Cortex of kidney (tissue), 1 donor: ENCODE data around the gene MLPH.

Experiments
- DNase-seq: peaks from one replicate; lab custom pipeline; 2025; lab: John Stamatoyannopoulos, UW

Gene MLPH

GRCh38 chr2:237546040-237546875, 59.2 kb downstream of the MLPH start:
- DNase-seq, result no peak

DNA sequence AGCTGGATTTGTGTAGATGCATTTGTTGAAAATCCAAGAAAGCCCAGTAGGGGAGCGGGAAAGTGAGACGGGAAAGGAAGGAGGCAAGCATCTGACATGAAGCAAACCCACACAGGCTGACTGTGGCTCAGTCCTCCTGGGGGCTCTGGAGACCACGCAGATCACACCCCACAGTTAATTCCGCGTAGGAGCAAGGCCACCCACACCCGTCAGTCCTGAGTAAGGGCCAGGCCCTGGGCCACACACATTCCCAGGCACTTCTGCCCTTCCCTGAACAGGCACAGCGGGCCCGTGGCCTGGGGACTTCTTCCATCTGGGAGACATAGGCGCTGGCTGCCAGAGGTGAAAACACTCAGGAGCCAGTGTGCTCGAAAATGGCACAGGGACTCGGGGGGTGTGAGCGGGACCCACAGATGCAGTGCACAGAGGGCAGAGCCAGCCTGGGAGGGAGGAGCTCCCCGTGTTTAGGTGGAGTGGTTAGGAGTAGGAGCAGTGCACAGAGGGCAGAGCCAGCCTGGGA, 59.9 kb downstream of the MLPH start:
- no peak for DNase-seq

GRCh38 chr2:237547841-237548416, 60.9 kb downstream of the MLPH start:
- DNase-seq, result no peak

GRCh38 chr2:237549216-237549615, 62.2 kb downstream of the MLPH start:
- DNase-seq, result no peak

GRCh38 chr2:237549643-237550415, 62.8 kb downstream of the MLPH start:
- no peak for DNase-seq

- DNase-seq, result no peak
Observed at GRCh38 chr2:237551071-237551574, 64.1 kb downstream of the MLPH start.

- DNase-seq, result no peak
Observed at GRCh38 chr2:237552908-237553307, 65.9 kb downstream of the MLPH start.

DNA sequence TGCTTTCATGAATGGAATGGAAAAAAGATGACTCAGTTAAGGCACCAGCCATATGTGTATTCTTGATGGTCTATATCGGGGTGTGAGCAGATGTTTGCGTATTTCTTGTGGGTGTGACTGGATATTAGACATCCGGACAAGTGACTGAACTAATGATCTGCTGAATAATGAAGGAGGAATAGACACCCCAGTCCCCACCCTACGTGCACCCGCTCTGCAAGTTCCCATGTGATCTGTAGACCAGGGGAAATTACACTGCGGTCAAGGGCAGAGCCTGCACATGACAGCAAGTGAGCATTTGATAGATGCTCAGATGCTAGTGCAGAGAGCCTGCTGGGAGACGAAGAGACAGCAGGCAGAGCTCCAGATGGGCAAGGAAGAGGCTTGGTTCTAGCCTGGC, 66.9 kb downstream of the MLPH start:
- no peak for DNase-seq

GRCh38 chr2:237555560-237555959, 68.5 kb downstream of the MLPH start:
- DNase-seq, result no peak

GRCh38 chr2:237556773-237557632, 70.0 kb downstream of the MLPH start:
- no peak for DNase-seq

- DNase-seq, result no peak
Observed at GRCh38 chr2:237557633-237558015, 70.6 kb downstream of the MLPH start.

- DNase-seq, result no peak
Observed at GRCh38 chr2:237558961-237559641, 72.0 kb downstream of the MLPH start.

DNA sequence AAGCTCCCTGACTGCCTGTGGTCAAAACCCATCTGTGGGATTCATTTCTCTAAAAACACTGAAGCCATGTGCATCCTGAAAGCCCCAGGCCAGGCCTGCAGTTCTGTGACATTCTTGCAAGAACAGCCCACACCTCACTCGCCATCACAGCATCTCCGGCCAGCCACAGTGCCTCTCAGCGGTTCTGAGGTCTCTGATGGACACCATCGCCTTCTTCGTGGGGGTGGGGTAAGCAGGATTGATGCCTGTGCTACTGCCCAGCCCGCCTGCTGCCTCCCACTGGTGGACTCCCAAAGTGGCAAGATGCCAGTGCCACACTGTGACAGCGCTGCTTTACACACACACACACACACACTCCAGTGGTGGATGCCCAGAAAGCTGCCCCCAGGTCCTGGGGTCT, 74.2 kb downstream of the MLPH start:
- no peak for DNase-seq

GRCh38 chr2:237563816-237564215, 76.8 kb downstream of the MLPH start:
- DNase-seq, result no peak

DNA sequence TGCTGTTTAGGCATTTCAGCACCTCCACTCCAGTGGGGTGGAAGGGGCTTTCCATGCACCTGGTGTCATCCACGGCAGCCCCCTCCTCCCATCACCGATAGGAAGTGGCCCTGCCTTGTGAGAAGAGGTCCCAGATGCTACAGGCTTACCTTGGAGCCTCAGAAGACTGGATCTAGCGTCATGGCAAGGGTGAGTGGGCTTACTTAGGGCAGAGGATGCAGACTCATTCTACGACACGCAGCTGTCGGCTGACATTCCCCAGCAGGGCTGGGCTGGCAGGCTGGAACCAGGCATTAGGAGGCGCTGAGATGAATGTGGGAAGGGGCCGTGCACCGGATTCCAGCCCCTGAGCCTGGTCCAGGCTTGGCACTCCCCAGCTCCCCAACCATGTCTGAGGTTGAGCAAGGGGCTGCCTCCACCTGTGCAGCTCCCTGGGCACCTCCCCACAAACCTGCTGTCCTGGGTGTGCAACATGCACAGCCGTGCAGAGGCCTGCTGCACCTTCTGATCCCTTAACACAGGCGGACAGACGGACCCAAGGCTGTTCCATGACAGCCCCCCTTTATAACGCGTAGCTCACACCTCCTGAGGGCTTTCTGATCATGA, 77.6 kb downstream of the MLPH start:
- DNase-seq, result no peak

- no peak for DNase-seq
Observed at GRCh38 chr2:237565974-237566373, 78.9 kb downstream of the MLPH start.

DNA sequence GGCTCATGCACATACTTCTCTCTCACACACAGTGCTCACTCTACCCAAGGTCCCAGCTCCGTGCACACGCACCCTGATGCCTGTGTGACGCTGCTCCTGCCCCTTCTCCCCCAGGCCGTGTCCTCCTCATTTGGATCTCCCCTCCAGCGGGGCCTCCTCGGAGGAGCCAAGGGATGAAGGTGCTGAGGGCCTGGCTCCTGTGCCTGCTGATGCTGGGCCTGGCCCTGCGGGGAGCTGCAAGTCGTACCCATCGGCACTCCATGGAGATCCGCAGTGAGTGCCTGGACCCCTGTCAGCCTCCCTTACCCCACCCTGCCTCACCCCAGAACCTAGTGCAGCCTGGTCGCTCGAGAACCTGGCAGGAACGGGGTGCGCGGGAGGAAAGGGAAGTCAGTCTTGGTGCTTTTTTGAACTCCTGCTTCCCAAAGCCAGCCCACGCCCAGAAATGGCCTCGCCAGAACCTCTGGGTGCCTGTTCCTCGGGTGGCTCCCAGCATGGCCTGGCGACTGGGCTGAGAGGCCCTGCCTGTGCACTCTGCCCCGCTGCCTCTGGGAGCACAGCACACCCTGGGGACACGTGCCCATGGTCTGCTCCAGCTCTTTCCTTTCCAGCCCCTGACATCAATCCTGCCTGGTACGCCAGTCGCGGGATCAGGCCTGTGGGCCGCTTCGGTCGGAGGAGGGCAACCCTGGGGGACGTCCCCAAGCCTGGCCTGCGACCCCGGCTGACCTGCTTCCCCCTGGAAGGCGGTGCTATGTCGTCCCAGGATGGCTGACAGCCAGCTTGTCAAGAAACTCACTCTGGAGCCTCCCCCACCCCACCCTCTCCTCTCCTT, 79.6 kb downstream of the MLPH start, which contains the start of gene PRLH:
TSS of gene PRLH (plus strand) at position 174 of the 835 bp plus-strand sequence. CDS start at position 174, 0 bp downstream.
- DNase-seq, result no peak

- DNase-seq, result no peak
Observed at GRCh38 chr2:237567276-237568029, 80.4 kb downstream of the MLPH start.
